ENCODE data around the gene TAAR1.

The TAAR1 gene

GRCh38 chr6:132695773-132696172 lies 36.8 kb upstream of the TAAR1 start:
- Histone ChIP-seq H3K36me3 (ENCODE audit: control insufficient read depth, insufficient read depth, low read length) (no peaks in the 10 kb centered on the region), H3K27me3 (replicated peaks; ENCODE audit: control insufficient read depth, insufficient read depth, low read length) (no peaks in the 10 kb centered on the region), H3K4me3 (replicated peaks; ENCODE audit: low read depth, low read length) (no peak overlapping the region)
- no peak for DNase-seq (ENCODE audit: extremely low read depth, insufficient read length)
- no peak for TF ChIP-seq CTCF (IDR thresholded peaks at IDR 0.05; ENCODE audit: insufficient read depth, low read length, poor library complexity, severe bottlenecking)

- TF ChIP-seq CTCF (IDR thresholded peaks at IDR 0.05; ENCODE audit: insufficient read depth, low read length, poor library complexity, severe bottlenecking): no peak
- no peak for DNase-seq (ENCODE audit: extremely low read depth, insufficient read length)
- Histone ChIP-seq H3K36me3 (ENCODE audit: control insufficient read depth, insufficient read depth, low read length) (no peaks in the 10 kb centered on the region), H3K4me3 (replicated peaks; ENCODE audit: low read depth, low read length) (no peak overlapping the region), H3K27me3 (replicated peaks; ENCODE audit: control insufficient read depth, insufficient read depth, low read length) (no peaks in the 10 kb centered on the region)
Measured at GRCh38 chr6:132693478-132693877, 34.5 kb upstream of the TAAR1 start.

- no peaks in the 10 kb centered on the region for H3K36me3 ChIP-seq (ENCODE audit: control insufficient read depth, insufficient read depth, low read length)
- no peaks in the 10 kb centered on the region for H3K27me3 ChIP-seq (replicated peaks; ENCODE audit: control insufficient read depth, insufficient read depth, low read length)
- TF ChIP-seq CTCF (IDR thresholded peaks at IDR 0.05; ENCODE audit: insufficient read depth, low read length, poor library complexity, severe bottlenecking): no peak
Measured at GRCh38 chr6:132690678-132691077, 31.7 kb upstream of the TAAR1 start.

GRCh38 chr6:132687306-132687705 lies 28.3 kb upstream of the TAAR1 start:
- DNase-seq (ENCODE audit: extremely low read depth, insufficient read length): no peak
- no peak for TF ChIP-seq CTCF (IDR thresholded peaks at IDR 0.05; ENCODE audit: insufficient read depth, low read length, poor library complexity, severe bottlenecking)
- Histone ChIP-seq H3K4me3 (replicated peaks; ENCODE audit: low read depth, low read length) (no peak overlapping the region), H3K27me3 (replicated peaks; ENCODE audit: control insufficient read depth, insufficient read depth, low read length) (no peaks in the 10 kb centered on the region), H3K36me3 (ENCODE audit: control insufficient read depth, insufficient read depth, low read length) (no peaks in the 10 kb centered on the region)

More at GRCh38 chr6:132690678-132691077, 31.7 kb upstream of the TAAR1 start:
- no peak for DNase-seq (ENCODE audit: extremely low read depth, insufficient read length)
- no peak overlapping the region for H3K4me3 ChIP-seq (replicated peaks; ENCODE audit: low read depth, low read length)

GRCh38 chr6:132686531-132686930 lies 27.5 kb upstream of the TAAR1 start:
- H3K36me3 ChIP-seq (ENCODE audit: control insufficient read depth, insufficient read depth, low read length): no peaks in the 10 kb centered on the region
- DNase-seq (ENCODE audit: extremely low read depth, insufficient read length): no peak
- TF ChIP-seq CTCF (IDR thresholded peaks at IDR 0.05; ENCODE audit: insufficient read depth, low read length, poor library complexity, severe bottlenecking): no peak

GRCh38 chr6:132685009-132685408 lies 26.0 kb upstream of the TAAR1 start:
- no peak for TF ChIP-seq CTCF (IDR thresholded peaks at IDR 0.05; ENCODE audit: insufficient read depth, low read length, poor library complexity, severe bottlenecking)
- no peaks in the 10 kb centered on the region for H3K36me3 ChIP-seq (ENCODE audit: control insufficient read depth, insufficient read depth, low read length)
- H3K27me3 ChIP-seq (replicated peaks; ENCODE audit: control insufficient read depth, insufficient read depth, low read length): no peaks in the 10 kb centered on the region
- no peak for DNase-seq (ENCODE audit: extremely low read depth, insufficient read length)
- H3K4me3 ChIP-seq (replicated peaks; ENCODE audit: low read depth, low read length): no peak overlapping the region

More at GRCh38 chr6:132686531-132686930, 27.5 kb upstream of the TAAR1 start:
- H3K27me3 ChIP-seq (replicated peaks; ENCODE audit: control insufficient read depth, insufficient read depth, low read length): no peaks in the 10 kb centered on the region
- no peak overlapping the region for H3K4me3 ChIP-seq (replicated peaks; ENCODE audit: low read depth, low read length)
